GM12864 (cell line): ENCODE data around the gene STAU1.
"Not testable (repeated sequence)": the region's sequence is repeated elsewhere in the genome, so short reads cannot be mapped to it uniquely, and the experiment has no call there.

ENCODE experiments used
- DNase-seq: peaks from one replicate; pipeline ENCODE4 v3.0.0-alpha.2; 2011; ENCODE audit warnings: low read depth
- H3K4me3 ChIP-seq: 2 replicates; pipeline ENCODE4 v1.5.1; 2011; ENCODE audit warnings: mild to moderate bottlenecking, low read depth, low read length, control low read depth
- TF ChIP-seq, protein P1 (sequence below): IDR thresholded peaks from 2 replicates; pipeline ENCODE4 v1.5.1; 2011; ENCODE audit warnings: low read depth, mild to moderate bottlenecking, moderate library complexity, low read length, control low read depth, inconsistent platforms; ENCODE audit errors: missing control alignments

STAU1 gene

DNA sequence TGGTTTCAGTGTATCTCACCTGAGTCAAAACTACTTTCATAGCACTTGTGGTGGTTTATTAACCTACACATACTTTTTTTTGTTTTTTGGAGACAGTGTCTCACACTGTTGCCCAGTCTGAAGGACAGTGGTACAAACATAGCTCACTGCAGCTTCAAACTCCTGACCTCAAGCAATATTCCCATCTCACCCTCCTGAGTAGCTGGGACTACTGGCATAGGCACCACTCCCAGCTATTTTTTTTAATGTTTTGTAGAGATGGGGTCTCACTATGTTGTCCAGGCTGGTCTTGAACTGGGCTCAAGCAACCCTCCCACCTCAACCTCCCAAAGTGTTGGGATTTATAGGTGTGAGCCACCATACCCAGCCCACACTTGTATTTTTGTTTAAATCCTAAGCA is 49.7 kb downstream of the STAU1 start:
- H3K4me3 ChIP-seq, result no peak overlapping the region
- DNase-seq, result no peak
- TF ChIP-seq, protein P1, sequence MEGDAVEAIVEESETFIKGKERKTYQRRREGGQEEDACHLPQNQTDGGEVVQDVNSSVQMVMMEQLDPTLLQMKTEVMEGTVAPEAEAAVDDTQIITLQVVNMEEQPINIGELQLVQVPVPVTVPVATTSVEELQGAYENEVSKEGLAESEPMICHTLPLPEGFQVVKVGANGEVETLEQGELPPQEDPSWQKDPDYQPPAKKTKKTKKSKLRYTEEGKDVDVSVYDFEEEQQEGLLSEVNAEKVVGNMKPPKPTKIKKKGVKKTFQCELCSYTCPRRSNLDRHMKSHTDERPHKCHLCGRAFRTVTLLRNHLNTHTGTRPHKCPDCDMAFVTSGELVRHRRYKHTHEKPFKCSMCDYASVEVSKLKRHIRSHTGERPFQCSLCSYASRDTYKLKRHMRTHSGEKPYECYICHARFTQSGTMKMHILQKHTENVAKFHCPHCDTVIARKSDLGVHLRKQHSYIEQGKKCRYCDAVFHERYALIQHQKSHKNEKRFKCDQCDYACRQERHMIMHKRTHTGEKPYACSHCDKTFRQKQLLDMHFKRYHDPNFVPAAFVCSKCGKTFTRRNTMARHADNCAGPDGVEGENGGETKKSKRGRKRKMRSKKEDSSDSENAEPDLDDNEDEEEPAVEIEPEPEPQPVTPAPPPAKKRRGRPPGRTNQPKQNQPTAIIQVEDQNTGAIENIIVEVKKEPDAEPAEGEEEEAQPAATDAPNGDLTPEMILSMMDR, result no peak

DNA sequence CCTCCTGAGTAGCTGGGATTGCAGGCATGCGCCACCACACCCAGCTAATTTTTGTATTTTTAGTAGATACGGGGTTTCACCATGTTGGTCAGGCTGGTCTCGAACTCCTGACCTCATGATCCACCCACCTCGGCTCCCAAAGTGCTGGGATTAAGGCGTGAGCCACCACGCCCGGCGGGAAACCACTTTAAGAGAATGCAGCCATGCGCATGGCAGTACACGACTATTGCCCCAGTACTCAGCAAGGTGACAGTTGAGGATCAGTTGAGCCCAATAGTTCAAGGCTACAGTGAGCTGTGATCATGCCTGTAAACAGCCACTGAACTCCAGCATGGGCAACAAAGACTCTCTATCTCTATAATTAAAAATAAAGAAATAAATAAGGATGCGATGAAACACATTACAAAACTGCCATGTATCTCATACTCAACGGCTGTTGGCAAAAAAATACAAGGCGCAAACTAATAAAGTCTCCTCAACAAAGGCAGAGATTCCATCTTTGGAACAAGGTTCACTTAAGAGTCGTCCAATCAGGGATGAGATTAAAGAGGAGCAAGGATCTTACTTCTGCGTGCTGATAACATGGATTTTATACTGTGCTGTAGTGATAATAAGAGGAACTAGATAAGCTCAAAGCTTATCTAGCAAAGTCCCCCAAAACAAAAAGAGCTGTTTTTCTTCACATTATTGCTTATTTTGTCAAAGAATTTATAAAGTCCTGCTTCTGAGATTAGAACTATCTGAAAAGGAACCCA is 51.1 kb downstream of the STAU1 start:
- TF ChIP-seq, protein P1, result no peak
- H3K4me3 ChIP-seq, result no peak overlapping the region
- DNase-seq, result no peak

DNA sequence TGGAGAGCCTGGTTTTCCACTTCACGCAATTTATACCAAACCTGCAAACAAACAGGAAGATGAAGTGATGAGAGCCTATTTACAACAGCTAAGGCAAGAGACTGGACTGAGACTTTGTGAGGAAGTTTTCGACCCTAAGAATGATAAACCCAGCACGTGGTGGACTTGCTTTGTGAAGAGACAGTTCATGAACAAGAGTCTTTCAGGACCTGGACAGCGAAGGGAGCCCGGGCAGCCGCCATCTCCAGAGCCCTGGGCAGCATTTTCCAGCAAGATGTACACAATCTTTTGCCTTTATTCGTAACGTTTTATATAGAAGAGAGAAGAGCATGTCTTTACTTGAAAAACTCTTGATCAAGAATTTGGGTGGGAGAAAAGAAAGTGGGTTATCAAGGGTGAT is 53.3 kb downstream of the STAU1 start:
- not testable (repeated sequence) for H3K4me3 ChIP-seq, DNase-seq

DNA sequence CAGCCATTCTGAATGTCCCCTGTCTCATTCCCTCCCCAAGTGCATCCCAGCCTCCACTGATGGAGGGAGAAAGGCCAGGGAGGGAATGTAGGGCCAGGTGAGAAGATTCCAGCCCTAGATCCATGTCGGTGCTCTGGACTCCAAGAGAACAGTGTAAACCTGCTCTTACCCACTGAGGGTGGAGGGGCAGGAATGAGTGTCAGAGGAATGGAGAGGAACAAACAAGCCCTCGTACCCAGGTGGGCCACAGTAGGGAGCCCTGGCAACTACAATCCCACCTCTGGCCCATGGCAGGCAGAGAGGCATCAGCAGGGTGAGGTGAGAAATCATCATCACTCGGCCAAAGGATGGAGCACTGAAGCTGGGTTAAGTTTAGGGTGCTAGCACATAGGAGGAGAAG is 54.6 kb downstream of the STAU1 start:
- DNase-seq, result no peak
- no peak overlapping the region for H3K4me3 ChIP-seq
- TF ChIP-seq, protein P1, result no peak

DNA sequence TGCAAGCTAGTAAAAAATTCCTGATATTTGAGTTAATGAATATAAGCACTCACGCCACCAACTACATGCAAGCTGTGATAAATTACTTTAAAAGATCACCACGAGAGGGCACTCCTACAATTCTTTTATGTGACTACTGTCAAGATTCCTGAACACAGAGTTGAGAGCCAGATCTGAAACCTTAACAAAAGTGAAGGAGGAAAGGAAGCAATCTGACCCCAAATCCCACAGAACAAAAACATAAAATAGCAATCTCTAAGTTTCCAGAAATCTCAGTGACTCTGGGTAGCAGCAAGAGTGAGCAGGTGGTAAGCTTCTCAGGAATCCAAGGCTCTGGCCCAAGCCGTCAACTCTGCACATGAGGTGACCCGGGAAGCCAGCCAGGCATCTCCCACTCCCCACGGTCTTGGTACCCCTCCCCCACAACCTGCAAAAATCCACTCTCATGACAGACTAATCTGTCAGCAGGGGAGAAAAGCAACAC is 55.1 kb downstream of the STAU1 start:
- peak; percentile 41 for DNase-seq

DNA sequence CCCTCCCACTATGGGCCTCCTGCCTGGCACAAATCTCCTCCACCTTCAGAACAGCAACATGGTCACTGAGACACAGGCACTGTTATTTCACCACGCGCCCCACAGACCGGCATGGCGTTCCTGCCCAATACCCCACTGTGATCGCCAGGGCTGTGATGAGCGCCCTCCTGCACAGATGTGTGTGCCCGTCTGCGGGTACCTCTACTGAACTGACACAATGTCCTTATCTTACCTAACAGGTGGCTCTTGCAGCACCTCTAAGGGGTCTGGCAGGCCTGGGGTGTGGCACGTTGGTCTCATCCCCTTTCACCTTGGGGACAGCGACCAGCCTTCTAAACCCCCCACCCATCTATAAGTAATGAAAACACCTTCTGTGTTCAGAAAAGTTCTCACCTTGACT is 64.2 kb downstream of the STAU1 start:
- H3K4me3 ChIP-seq, result no peak overlapping the region
- DNase-seq, result no peak
- TF ChIP-seq, protein P1, result no peak

More for the DNA sequence above, 55.1 kb downstream of the STAU1 start:
- TF ChIP-seq, protein P1, result peak; percentile 39
- H3K4me3 ChIP-seq, result no peak overlapping the region

DNA sequence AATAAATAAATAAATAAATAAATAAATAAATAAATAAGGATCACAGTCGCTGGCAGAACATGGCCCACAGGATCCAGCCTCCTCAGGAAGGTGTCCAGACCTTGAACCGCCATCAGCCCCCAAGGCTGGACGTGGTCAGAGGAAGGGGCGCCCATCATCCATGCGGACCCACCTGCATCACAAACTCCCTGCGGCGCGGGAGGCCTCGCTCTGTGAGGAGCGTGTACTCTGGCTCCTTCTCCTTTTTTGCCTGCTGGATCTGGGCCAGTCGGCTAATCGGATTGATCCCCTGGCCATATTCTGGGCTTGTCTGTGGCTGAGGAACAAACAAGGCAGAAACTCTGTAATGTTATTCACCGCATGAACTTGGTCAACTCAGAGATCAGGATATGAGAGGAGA is 65.2 kb downstream of the STAU1 start:
- TF ChIP-seq, protein P1, result no peak
- no peak for DNase-seq
- H3K4me3 ChIP-seq, result no peak overlapping the region
